NB4 (cell line): Measurements from ENCODE around the gene TPPP2.

ENCODE experiments used
- CTCF ChIP-seq: IDR thresholded peaks from one replicate; pipeline ENCODE4 v1.5.1; 2012; ENCODE audit warnings: low read depth, low read length
- TF ChIP-seq, protein P1 (sequence below): IDR thresholded peaks from 2 replicates; pipeline ENCODE4 v1.6.1; 2011; ENCODE audit warnings: low read depth, low read length

DNA sequence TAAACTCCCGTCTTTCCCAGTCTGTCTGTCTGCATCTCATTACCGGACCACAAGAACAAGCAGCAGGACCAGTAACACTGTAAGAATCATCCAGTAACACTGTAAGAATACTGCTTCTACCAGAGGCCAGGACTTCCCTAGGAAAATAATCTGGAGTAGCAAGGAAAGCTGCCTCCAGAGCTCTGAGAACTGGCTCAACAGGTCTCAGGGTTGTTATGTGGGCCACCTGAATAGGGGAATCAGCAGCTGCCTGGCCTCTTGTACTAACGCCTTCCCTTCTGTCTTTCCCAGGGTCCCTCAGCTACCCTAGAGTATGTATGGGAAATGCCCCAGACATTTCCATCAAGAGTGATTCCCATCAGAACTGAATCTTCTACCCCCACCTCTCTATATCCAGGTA lies 31.9 kb upstream of the TPPP2 start:
- no peak for TF ChIP-seq CTCF
- TF ChIP-seq, protein P1, sequence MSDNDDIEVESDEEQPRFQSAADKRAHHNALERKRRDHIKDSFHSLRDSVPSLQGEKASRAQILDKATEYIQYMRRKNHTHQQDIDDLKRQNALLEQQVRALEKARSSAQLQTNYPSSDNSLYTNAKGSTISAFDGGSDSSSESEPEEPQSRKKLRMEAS = no peak
